CD4-positive, alpha-beta T cell treated with Interleukin-15 for 4 hours (primary cell): ENCODE data around the gene COL6A5.
"Not testable (repeated sequence)": the region's sequence is repeated elsewhere in the genome, so short reads cannot be mapped to it uniquely, and the experiment has no call there.

Experiments used
- DNase-seq: peaks from one replicate; pipeline ENCODE4 v3.0.0-alpha.2; 2020; ENCODE audit warnings: low spot score

The COL6A5 gene

GRCh38 chr3:130384476-130385025 lies 39.1 kb downstream of the COL6A5 start:
- DNase-seq = no peak

- DNase-seq = no peak
Observed at GRCh38 chr3:130386604-130387263, 41.3 kb downstream of the COL6A5 start.

- no peak for DNase-seq
Observed at GRCh38 chr3:130389743-130390478, 44.4 kb downstream of the COL6A5 start.

- no peak for DNase-seq
Observed at GRCh38 chr3:130392266-130392665, 46.8 kb downstream of the COL6A5 start.

GRCh38 chr3:130393594-130393993 lies 48.1 kb downstream of the COL6A5 start:
- DNase-seq = no peak

GRCh38 chr3:130395331-130395730 lies 49.9 kb downstream of the COL6A5 start:
- DNase-seq = no peak

- no peak for DNase-seq
Observed at GRCh38 chr3:130395916-130396315, 50.4 kb downstream of the COL6A5 start.

GRCh38 chr3:130404401-130404800 lies 58.9 kb downstream of the COL6A5 start:
- no peak for DNase-seq

- no peak for DNase-seq
Observed at GRCh38 chr3:130405956-130406355, 60.5 kb downstream of the COL6A5 start.

GRCh38 chr3:130408253-130408652 lies 62.8 kb downstream of the COL6A5 start:
- not testable (repeated sequence) for DNase-seq

- no peak for DNase-seq
Observed at GRCh38 chr3:130411320-130411719, 65.8 kb downstream of the COL6A5 start.

- no peak for DNase-seq
Observed at GRCh38 chr3:130412991-130413560, 67.6 kb downstream of the COL6A5 start.

GRCh38 chr3:130414457-130414856 lies 69.0 kb downstream of the COL6A5 start:
- DNase-seq = no peak

GRCh38 chr3:130420466-130420865 lies 75.0 kb downstream of the COL6A5 start:
- DNase-seq = no peak

GRCh38 chr3:130423064-130423463 lies 77.6 kb downstream of the COL6A5 start:
- DNase-seq = no peak

- DNase-seq = no peak
Observed at GRCh38 chr3:130424837-130425236, 79.4 kb downstream of the COL6A5 start.

GRCh38 chr3:130425484-130425883 lies 80.0 kb downstream of the COL6A5 start:
- no peak for DNase-seq

- no peak for DNase-seq
Observed at GRCh38 chr3:130426206-130426605, 80.7 kb downstream of the COL6A5 start.

- DNase-seq = no peak
Observed at GRCh38 chr3:130428871-130429712, 83.6 kb downstream of the COL6A5 start.

- DNase-seq = no peak
Observed at GRCh38 chr3:130429713-130430023, 84.2 kb downstream of the COL6A5 start.

GRCh38 chr3:130430266-130430665 lies 84.8 kb downstream of the COL6A5 start:
- DNase-seq = no peak

GRCh38 chr3:130432086-130432485 lies 86.6 kb downstream of the COL6A5 start:
- not testable (repeated sequence) for DNase-seq
